SU-DHL-6 (cell line): ENCODE data around the gene CTNNBIP1.

Experiments
- H2AFZ ChIP-seq: fragments of 200-600 bp; sonication (generic); 2 replicates; pipeline ENCODE4 v1.6.1; 2014; ENCODE audit warnings: low read depth, mild to moderate bottlenecking, moderate library complexity, mixed read lengths, antibody characterized with exemption, low read length; ENCODE audit not compliant: severe bottlenecking
- H3F3A ChIP-seq: fragments of 200-600 bp; shearing (Covaris generic); 2 replicates; pipeline ENCODE4 v1.6.0; 2016; ENCODE audit warnings: antibody characterized with exemption, mild to moderate bottlenecking; ENCODE audit not compliant: insufficient read depth
- H3K27ac ChIP-seq: fragments of 200-600 bp; sonication (generic); 2 replicates; pipeline ENCODE4 v1.5.1; 2016; ENCODE audit warnings: low read depth, mild to moderate bottlenecking, low read length, moderate library complexity, mixed read lengths
- H3K27me3 ChIP-seq: fragments of 200-600 bp; sonication (generic), shearing (Covaris generic); 2 replicates; pipeline ENCODE4 v1.6.0; 2014; ENCODE audit warnings: mild to moderate bottlenecking, low read length
- H3K36me3 ChIP-seq: fragments of 200-600 bp; sonication (generic); 2 replicates; pipeline ENCODE4 v1.6.1; 2014; ENCODE audit warnings: mild to moderate bottlenecking, low read length, mixed read lengths
- H3K4me2 ChIP-seq: fragments of 300-600, 200-600 bp; shearing (Covaris generic), sonication (generic); 2 replicates; pipeline ENCODE4 v1.6.0; 2014; ENCODE audit warnings: low read length, low read depth, mild to moderate bottlenecking; ENCODE audit not compliant: poor library complexity, severe bottlenecking
- H3K4me3 ChIP-seq: fragments of 200-600 bp; sonication (generic); 2 replicates; pipeline ENCODE4 v1.5.1; 2014; ENCODE audit warnings: antibody characterized with exemption, low read length, mild to moderate bottlenecking, mixed read lengths; ENCODE audit not compliant: insufficient read depth, poor library complexity, severe bottlenecking
- H3K79me2 ChIP-seq: fragments of 200-600 bp; sonication (generic); 2 replicates; pipeline ENCODE4 v1.6.1; 2014; ENCODE audit warnings: mild to moderate bottlenecking, low read length, moderate library complexity; ENCODE audit not compliant: insufficient read depth
- H3K9ac ChIP-seq: fragments of 200-600 bp; sonication (generic); 2 replicates; pipeline ENCODE4 v1.7.0; 2014; ENCODE audit warnings: mild to moderate bottlenecking, low read length
- H3K9me2 ChIP-seq: fragments of 200-600 bp; sonication (generic); replicated peaks from 2 replicates; pipeline ENCODE4 v1.6.1; 2014; ENCODE audit warnings: low read length; ENCODE audit not compliant: insufficient read depth
- H3K9me3 ChIP-seq: fragments of 200-600 bp; sonication (generic); 2 replicates; pipeline ENCODE4 v1.6.1; 2014; ENCODE audit warnings: low read length, mixed read lengths; ENCODE audit not compliant: insufficient read depth
- H4K20me1 ChIP-seq: fragments of 200-600 bp; sonication (generic); 2 replicates; pipeline ENCODE4 v1.6.1; 2014; ENCODE audit warnings: low read depth, mild to moderate bottlenecking, antibody characterized with exemption, low read length, moderate library complexity, mixed read lengths
- EZH2phosphoT487 ChIP-seq: fragments of 200-600 bp; sonication (generic), shearing (Covaris generic); conservative IDR thresholded peaks from 2 replicates; pipeline ENCODE4 v1.6.1; 2018; ENCODE audit warnings: mild to moderate bottlenecking, antibody characterized with exemption, low read length, moderate library complexity, mixed read lengths
- TF ChIP-seq, protein P1 (sequence below): fragments of 200-600 bp; sonication (generic); IDR thresholded peaks from one replicate; pipeline ENCODE4 v1.5.1; 2017; ENCODE audit warnings: antibody characterized with exemption, mild to moderate bottlenecking, low read length, moderate library complexity; ENCODE audit not compliant: insufficient read depth, poor library complexity, severe bottlenecking

CTNNBIP1 gene

DNA sequence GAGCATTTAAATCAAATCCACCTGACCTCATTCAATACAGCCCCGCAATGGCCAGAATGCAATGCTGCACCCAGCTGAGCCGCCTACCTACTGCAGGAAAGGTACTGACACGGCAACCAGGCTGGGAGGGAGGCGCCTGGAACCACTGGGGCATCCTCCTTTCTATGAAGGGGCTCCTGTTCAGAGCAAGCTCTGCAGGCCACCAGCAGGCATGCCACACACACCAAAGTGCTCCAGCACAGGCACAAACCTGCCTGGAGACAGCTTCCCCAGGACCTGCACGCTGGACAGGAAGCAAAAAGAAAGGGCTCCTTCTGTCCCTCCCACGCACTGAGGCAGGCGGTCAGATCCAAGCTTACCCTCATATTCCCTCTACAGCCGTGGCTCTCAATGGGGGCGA lies 21.2 kb downstream of the CTNNBIP1 start:
- Histone ChIP-seq H3K4me3 (no peak overlapping the region), H4K20me1 (no peaks in the 10 kb centered on the region), H3K36me3 (no peaks in the 10 kb centered on the region), H3K9me3 (no peaks in the 10 kb centered on the region), H3F3A (no peaks in the 10 kb centered on the region), H3K27ac (no peak overlapping the region), H3K27me3 (no peaks in the 10 kb centered on the region), H3K9me2 (no peaks in the 10 kb centered on the region), H2AFZ (no peak overlapping the region), H3K79me2 (no peaks in the 10 kb centered on the region), H3K4me2 (no peak overlapping the region), H3K9ac (no peak overlapping the region)
- TF ChIP-seq, protein P1, sequence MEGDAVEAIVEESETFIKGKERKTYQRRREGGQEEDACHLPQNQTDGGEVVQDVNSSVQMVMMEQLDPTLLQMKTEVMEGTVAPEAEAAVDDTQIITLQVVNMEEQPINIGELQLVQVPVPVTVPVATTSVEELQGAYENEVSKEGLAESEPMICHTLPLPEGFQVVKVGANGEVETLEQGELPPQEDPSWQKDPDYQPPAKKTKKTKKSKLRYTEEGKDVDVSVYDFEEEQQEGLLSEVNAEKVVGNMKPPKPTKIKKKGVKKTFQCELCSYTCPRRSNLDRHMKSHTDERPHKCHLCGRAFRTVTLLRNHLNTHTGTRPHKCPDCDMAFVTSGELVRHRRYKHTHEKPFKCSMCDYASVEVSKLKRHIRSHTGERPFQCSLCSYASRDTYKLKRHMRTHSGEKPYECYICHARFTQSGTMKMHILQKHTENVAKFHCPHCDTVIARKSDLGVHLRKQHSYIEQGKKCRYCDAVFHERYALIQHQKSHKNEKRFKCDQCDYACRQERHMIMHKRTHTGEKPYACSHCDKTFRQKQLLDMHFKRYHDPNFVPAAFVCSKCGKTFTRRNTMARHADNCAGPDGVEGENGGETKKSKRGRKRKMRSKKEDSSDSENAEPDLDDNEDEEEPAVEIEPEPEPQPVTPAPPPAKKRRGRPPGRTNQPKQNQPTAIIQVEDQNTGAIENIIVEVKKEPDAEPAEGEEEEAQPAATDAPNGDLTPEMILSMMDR: no peak
- no peak for TF ChIP-seq EZH2phosphoT487

DNA sequence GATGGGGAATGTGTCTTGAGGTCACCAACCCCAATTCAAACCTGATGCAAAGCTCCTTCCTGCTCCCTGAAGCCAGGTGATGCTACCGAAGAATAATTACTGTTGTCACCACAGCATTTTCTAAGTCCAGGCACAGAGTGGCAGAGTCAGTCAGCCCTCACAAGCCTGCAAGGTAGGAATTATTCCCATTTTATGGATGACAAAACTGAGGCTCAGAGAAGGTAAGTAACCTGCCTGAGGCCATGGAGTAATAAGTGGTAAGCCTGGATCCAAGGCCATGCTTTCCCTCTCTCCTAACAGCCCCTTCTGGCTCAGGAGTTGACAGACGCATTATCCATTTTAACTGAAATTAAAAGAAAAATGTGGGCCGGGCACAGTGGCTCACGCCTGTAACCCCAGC lies 23.0 kb downstream of the CTNNBIP1 start:
- H3K9ac ChIP-seq: no peak overlapping the region
- no peak overlapping the region for H2AFZ ChIP-seq
- H3K27me3 ChIP-seq: no peaks in the 10 kb centered on the region
- H3K9me2 ChIP-seq: no peaks in the 10 kb centered on the region
- H3K4me2 ChIP-seq: no peak overlapping the region
- no peaks in the 10 kb centered on the region for H3F3A ChIP-seq
- no peak overlapping the region for H3K27ac ChIP-seq
- TF ChIP-seq, protein P1: no peak
- TF ChIP-seq EZH2phosphoT487: no peak
- H3K36me3 ChIP-seq: no peaks in the 10 kb centered on the region
- H3K79me2 ChIP-seq: no peaks in the 10 kb centered on the region
- no peak overlapping the region for H3K4me3 ChIP-seq
- no peaks in the 10 kb centered on the region for H3K9me3 ChIP-seq
- no peaks in the 10 kb centered on the region for H4K20me1 ChIP-seq

DNA sequence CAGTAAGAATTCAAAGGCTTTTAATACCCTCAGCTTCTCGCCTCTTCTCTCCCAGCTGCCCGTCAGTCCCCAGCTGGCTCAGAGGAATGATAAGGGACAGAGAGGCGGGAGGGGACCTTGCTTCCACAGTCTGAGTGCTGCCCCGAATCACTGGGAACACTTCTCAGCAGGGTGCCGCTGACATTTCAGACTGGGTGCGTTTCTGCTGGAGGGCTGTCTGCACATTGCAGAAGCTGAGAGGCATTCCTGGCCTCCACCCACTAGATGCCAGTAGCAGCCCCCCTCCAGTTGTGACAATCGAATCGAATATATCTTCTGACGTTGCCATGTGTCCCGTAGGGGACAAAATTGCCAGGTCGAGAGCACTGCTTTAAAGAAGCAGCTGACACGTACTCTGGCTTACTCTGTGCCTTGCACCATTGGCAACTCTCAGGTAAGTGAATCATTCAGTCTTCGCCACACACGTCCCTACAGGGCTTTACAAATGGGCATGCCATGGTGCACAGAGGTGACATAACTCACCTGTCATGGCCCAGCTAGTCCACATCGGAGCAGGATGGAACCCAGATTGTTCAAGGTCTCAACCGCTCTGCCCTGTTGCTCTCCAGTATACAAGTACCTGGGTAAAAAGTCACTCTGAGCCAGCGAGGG lies 23.9 kb downstream of the CTNNBIP1 start:
- H3F3A ChIP-seq: no peaks in the 10 kb centered on the region
- H3K27ac ChIP-seq: no peak overlapping the region
- no peaks in the 10 kb centered on the region for H4K20me1 ChIP-seq

More for the DNA sequence above, 23.9 kb downstream of the CTNNBIP1 start:
- Histone ChIP-seq H2AFZ (no peak overlapping the region), H3K27me3 (no peaks in the 10 kb centered on the region), H3K9me2 (no peaks in the 10 kb centered on the region), H3K4me3 (no peak overlapping the region), H3K9me3 (no peaks in the 10 kb centered on the region), H3K4me2 (no peak overlapping the region), H3K36me3 (no peaks in the 10 kb centered on the region), H3K79me2 (no peaks in the 10 kb centered on the region), H3K9ac (no peak overlapping the region)
- TF ChIP-seq EZH2phosphoT487: no peak
- TF ChIP-seq, protein P1: no peak
